ENCODE measurements around the gene C1orf232. TPM values are rescaled to one million over a fixed set of nuclear protein-coding genes. Genes with fewer than 3 reads are reported as not detected.

The C1orf232 gene
- total and polyA plus RNA-seq, 4 donors: 0.50 to 1.4 (median 1.1) TPM; not detected in 1

GRCh38 chr1:26126321-26127084 lies 42.3 kb downstream of the C1orf232 start:
- Histone ChIP-seq H3K27ac (ENCODE audit: low read depth, low read length) (no peak overlapping the region), H3K4me3 (ENCODE audit: low read depth, low read length) (no peak overlapping the region), H3K4me1 (ENCODE audit: control insufficient read depth, insufficient read depth, low read length) (no peaks in the 10 kb centered on the region), H3K27me3 (ENCODE audit: control insufficient read depth, insufficient read depth, low read length) (no peaks in the 10 kb centered on the region), H3K36me3 (ENCODE audit: control insufficient read depth, insufficient read depth, low read length) (no peaks in the 10 kb centered on the region), H3K9me3 (ENCODE audit: control insufficient read depth, insufficient read depth, low read length) (no peaks in the 10 kb centered on the region)
- WGBS (ENCODE audit: insufficient coverage): no CpG with 5 or more reads among the region's 9 CpGs
- no peak for DNase-seq (ENCODE audit: low read depth in 4 of 6, low spot score in 6 of 6)

GRCh38 chr1:26125946-26126320 lies 42.8 kb downstream of the C1orf232 start:
- no peaks in the 10 kb centered on the region for H3K4me1 ChIP-seq (ENCODE audit: control insufficient read depth, insufficient read depth, low read length)
- H3K27ac ChIP-seq (ENCODE audit: low read depth, low read length): no peak overlapping the region
- H3K36me3 ChIP-seq (ENCODE audit: control insufficient read depth, insufficient read depth, low read length): no peaks in the 10 kb centered on the region
- no peaks in the 10 kb centered on the region for H3K27me3 ChIP-seq (ENCODE audit: control insufficient read depth, insufficient read depth, low read length)
- no peaks in the 10 kb centered on the region for H3K9me3 ChIP-seq (ENCODE audit: control insufficient read depth, insufficient read depth, low read length)
- no peak for DNase-seq (ENCODE audit: low read depth in 4 of 6, low spot score in 6 of 6)
- WGBS (ENCODE audit: insufficient coverage): no CpG with 5 or more reads among the region's 1 CpG
- H3K4me3 ChIP-seq (ENCODE audit: low read depth, low read length): no peak overlapping the region

GRCh38 chr1:26125382-26125781 lies 43.4 kb downstream of the C1orf232 start:
- no peaks in the 10 kb centered on the region for H3K9me3 ChIP-seq (ENCODE audit: control insufficient read depth, insufficient read depth, low read length)
- no peak overlapping the region for H3K4me3 ChIP-seq (ENCODE audit: low read depth, low read length)
- no peaks in the 10 kb centered on the region for H3K4me1 ChIP-seq (ENCODE audit: control insufficient read depth, insufficient read depth, low read length)
- H3K27ac ChIP-seq (ENCODE audit: low read depth, low read length): no peak overlapping the region
- H3K36me3 ChIP-seq (ENCODE audit: control insufficient read depth, insufficient read depth, low read length): peaks cover 2% of the 10 kb centered on the region
- no peaks in the 10 kb centered on the region for H3K27me3 ChIP-seq (ENCODE audit: control insufficient read depth, insufficient read depth, low read length)
- no peak for DNase-seq (ENCODE audit: low read depth in 4 of 6, low spot score in 6 of 6)

- Histone ChIP-seq H3K4me3 (ENCODE audit: low read depth, low read length) (no peak overlapping the region), H3K36me3 (ENCODE audit: control insufficient read depth, insufficient read depth, low read length) (peaks cover 4% of the 10 kb centered on the region)
- WGBS (ENCODE audit: insufficient coverage): no CpG with 5 or more reads among the region's 4 CpGs
Observed at GRCh38 chr1:26124418-26125331, 44.1 kb downstream of the C1orf232 start.

GRCh38 chr1:26122988-26123973 lies 45.5 kb downstream of the C1orf232 start:
- H3K9me3 ChIP-seq (ENCODE audit: control insufficient read depth, insufficient read depth, low read length): no peaks in the 10 kb centered on the region
- H3K27ac ChIP-seq (ENCODE audit: low read depth, low read length): no peak overlapping the region
- peaks cover 13% of the 10 kb centered on the region for H3K36me3 ChIP-seq (ENCODE audit: control insufficient read depth, insufficient read depth, low read length)
- H3K27me3 ChIP-seq (ENCODE audit: control insufficient read depth, insufficient read depth, low read length): no peaks in the 10 kb centered on the region
- WGBS (ENCODE audit: insufficient coverage): no CpG with 5 or more reads among the region's 7 CpGs
- no peak overlapping the region for H3K4me3 ChIP-seq (ENCODE audit: low read depth, low read length)
- no peak for DNase-seq (ENCODE audit: low read depth in 4 of 6, low spot score in 6 of 6)
- H3K4me1 ChIP-seq (ENCODE audit: control insufficient read depth, insufficient read depth, low read length): no peaks in the 10 kb centered on the region

More at GRCh38 chr1:26124418-26125331, 44.1 kb downstream of the C1orf232 start:
- H3K27ac ChIP-seq (ENCODE audit: low read depth, low read length): no peak overlapping the region
- H3K9me3 ChIP-seq (ENCODE audit: control insufficient read depth, insufficient read depth, low read length): no peaks in the 10 kb centered on the region
- no peak for DNase-seq (ENCODE audit: low read depth in 4 of 6, low spot score in 6 of 6)
- no peaks in the 10 kb centered on the region for H3K27me3 ChIP-seq (ENCODE audit: control insufficient read depth, insufficient read depth, low read length)
- H3K4me1 ChIP-seq (ENCODE audit: control insufficient read depth, insufficient read depth, low read length): no peaks in the 10 kb centered on the region

GRCh38 chr1:26121854-26122773 lies 46.6 kb downstream of the C1orf232 start:
- 100% methylated on average over 1 of the region's 8 CpGs for WGBS (ENCODE audit: insufficient coverage)
- Histone ChIP-seq H3K4me3 (ENCODE audit: low read depth, low read length) (no peak overlapping the region), H3K27me3 (ENCODE audit: control insufficient read depth, insufficient read depth, low read length) (no peaks in the 10 kb centered on the region), H3K27ac (ENCODE audit: low read depth, low read length) (no peak overlapping the region), H3K4me1 (ENCODE audit: control insufficient read depth, insufficient read depth, low read length) (no peaks in the 10 kb centered on the region), H3K36me3 (ENCODE audit: control insufficient read depth, insufficient read depth, low read length) (peaks cover 22% of the 10 kb centered on the region), H3K9me3 (ENCODE audit: control insufficient read depth, insufficient read depth, low read length) (no peaks in the 10 kb centered on the region)
- DNase-seq (ENCODE audit: low read depth in 4 of 6, low spot score in 6 of 6): no peak

GRCh38 chr1:26119892-26120608 lies 48.7 kb downstream of the C1orf232 start:
- H3K9me3 ChIP-seq (ENCODE audit: control insufficient read depth, insufficient read depth, low read length): no peaks in the 10 kb centered on the region
- no peak overlapping the region for H3K27ac ChIP-seq (ENCODE audit: low read depth, low read length)
- DNase-seq (ENCODE audit: low read depth in 4 of 6, low spot score in 6 of 6): no peak
- H3K27me3 ChIP-seq (ENCODE audit: control insufficient read depth, insufficient read depth, low read length): no peaks in the 10 kb centered on the region
- no peak overlapping the region for H3K4me3 ChIP-seq (ENCODE audit: low read depth, low read length)
- H3K4me1 ChIP-seq (ENCODE audit: control insufficient read depth, insufficient read depth, low read length): no peaks in the 10 kb centered on the region
- no CpG with 5 or more reads among the region's 9 CpGs for WGBS (ENCODE audit: insufficient coverage)
- peaks cover 37% of the 10 kb centered on the region for H3K36me3 ChIP-seq (ENCODE audit: control insufficient read depth, insufficient read depth, low read length)

GRCh38 chr1:26114165-26114927 lies 54.4 kb downstream of the C1orf232 start:
- no peak overlapping the region for H3K4me3 ChIP-seq (ENCODE audit: low read depth, low read length)
- DNase-seq (ENCODE audit: low read depth in 4 of 6, low spot score in 6 of 6): no peak
- H3K4me1 ChIP-seq (ENCODE audit: control insufficient read depth, insufficient read depth, low read length): peaks cover 6% of the 10 kb centered on the region
- no peak overlapping the region for H3K27ac ChIP-seq (ENCODE audit: low read depth, low read length)
- peaks cover 29% of the 10 kb centered on the region for H3K36me3 ChIP-seq (ENCODE audit: control insufficient read depth, insufficient read depth, low read length)
- H3K9me3 ChIP-seq (ENCODE audit: control insufficient read depth, insufficient read depth, low read length): no peaks in the 10 kb centered on the region
- H3K27me3 ChIP-seq (ENCODE audit: control insufficient read depth, insufficient read depth, low read length): no peaks in the 10 kb centered on the region
- WGBS (ENCODE audit: insufficient coverage): 91% methylated on average over 11 of the region's 12 CpGs
